Upper lobe of right lung (tissue), 1 donor: ENCODE results near the gene DGKH. TPM values are rescaled to one million over a fixed set of nuclear protein-coding genes. Genes with fewer than 3 reads are reported as not detected.

Source experiments
- ATAC-seq: fragments of 200-7000 bp; cut with Tn5 transposase; one replicate; pipeline ENCODE4 v1.9.1; 2020; ENCODE audit warnings: mild to moderate bottlenecking, moderate library complexity
- DNase-seq: peaks from one replicate; pipeline ENCODE4 v3.0.0-alpha.2; 2020
- H3K27ac ChIP-seq: fragments of 200-600 bp; one replicate; pipeline ENCODE4 v1.8.0; 2022
- H3K27me3 ChIP-seq: fragments of 200-600 bp; one replicate; pipeline ENCODE4 v1.8.0; 2022; ENCODE audit warnings: mild to moderate bottlenecking
- H3K36me3 ChIP-seq: fragments of 200-600 bp; one replicate; pipeline ENCODE4 v1.8.0; 2022
- H3K4me1 ChIP-seq: fragments of 200-600 bp; one replicate; pipeline ENCODE4 v1.8.0; 2022
- H3K4me3 ChIP-seq: fragments of 200-600 bp; one replicate; pipeline ENCODE4 v1.8.0; 2022; ENCODE audit warnings: mild to moderate bottlenecking
- H3K9me3 ChIP-seq: fragments of 200-600 bp; one replicate; pipeline ENCODE4 v1.8.0; 2022
- CTCF ChIP-seq: fragments of 200-600 bp; IDR thresholded peaks from one replicate; pipeline ENCODE4 v1.8.0; 2022; ENCODE audit warnings: antibody characterized with exemption
- intact Hi-C: fragments of 100-400 bp; cut with DNase I; formaldehyde crosslinking; loops from one replicate; pipeline ENCODE4 v1.11.0; 2022
- total RNA-seq: library from RNA; stranded (reverse); fragmentation: NEBNext Ultra II Directional; extraction: Animal tissue kit (Norgen Biotek cat#: 25700); gene quantifications from one replicate; pipeline ENCODE4 v1.2.1, GENCODE V29; 2021
- donor health status: DM: no; HTN: yes; CAD: no; lungs with severe emphysema.

Gene DGKH
- total RNA-seq, 1 donor from 2014 or later: 21.3 TPM

GRCh38 chr13:42272115-42272803 lies 223.8 kb downstream of the DGKH start, which contains the start of gene AKAP11:
TSS of gene AKAP11 (plus strand) at chr13:42272152. CDS start at chr13:42286349, 14,197 bp downstream.
- intact Hi-C loops: no loop called here
- peak; percentile 70 for ATAC-seq
- peak; percentile 82 for DNase-seq
- H3K36me3 ChIP-seq: no peaks in the 10 kb centered on the region
- H3K27me3 ChIP-seq: no peaks in the 10 kb centered on the region
- TF ChIP-seq CTCF: no peak
- peak within 1 kb of the TSS; percentile 91 for H3K27ac ChIP-seq
- H3K9me3 ChIP-seq: no peaks in the 10 kb centered on the region
- H3K4me3 ChIP-seq: peak within 1 kb of the TSS; percentile 84
- peaks cover 24% of the 10 kb centered on the region for H3K4me1 ChIP-seq

- TF ChIP-seq CTCF: no peak
- intact Hi-C loops: no loop called here
- Histone ChIP-seq H3K9me3 (no peaks in the 10 kb centered on the region), H3K27ac (peak overlapping the region; percentile 91), H3K36me3 (no peaks in the 10 kb centered on the region), H3K4me1 (peaks cover 27% of the 10 kb centered on the region), H3K4me3 (peak overlapping the region; percentile 84), H3K27me3 (no peaks in the 10 kb centered on the region)
- ATAC-seq (no peak), DNase-seq (no peak)
Observed at GRCh38 chr13:42272804-42273175, 224.3 kb downstream of the DGKH start.

- intact Hi-C loops: no loop called here
- no peak for TF ChIP-seq CTCF
- Histone ChIP-seq H3K36me3 (no peaks in the 10 kb centered on the region), H3K4me3 (no peak overlapping the region), H3K9me3 (no peaks in the 10 kb centered on the region), H3K27ac (no peak overlapping the region), H3K4me1 (peaks cover 28% of the 10 kb centered on the region), H3K27me3 (no peaks in the 10 kb centered on the region)
- DNase-seq (no peak), ATAC-seq (no peak)
Observed at GRCh38 chr13:42274386-42275097, 226.1 kb downstream of the DGKH start.

- no peak overlapping the region for H3K27ac ChIP-seq
- no peaks in the 10 kb centered on the region for H3K27me3 ChIP-seq
- no peaks in the 10 kb centered on the region for H3K36me3 ChIP-seq
- intact Hi-C loops: no loop called here
- H3K4me3 ChIP-seq: no peak overlapping the region
- DNase-seq (no peak), ATAC-seq (no peak)
- no peaks in the 10 kb centered on the region for H3K9me3 ChIP-seq
- peaks cover 33% of the 10 kb centered on the region for H3K4me1 ChIP-seq
- TF ChIP-seq CTCF: no peak
Observed at GRCh38 chr13:42275098-42275471, 226.6 kb downstream of the DGKH start.

GRCh38 chr13:42275506-42275905 lies 227.1 kb downstream of the DGKH start:
- Histone ChIP-seq H3K9me3 (no peaks in the 10 kb centered on the region), H3K27ac (no peak overlapping the region), H3K4me1 (peaks cover 38% of the 10 kb centered on the region), H3K27me3 (no peaks in the 10 kb centered on the region), H3K36me3 (no peaks in the 10 kb centered on the region), H3K4me3 (no peak overlapping the region)
- intact Hi-C loops: no loop called here
- ATAC-seq (no peak), DNase-seq (no peak)
- no peak for TF ChIP-seq CTCF
